OCI-LY7 (cell line): ENCODE results near the gene ELMO1. TPM values are rescaled to one million over a fixed set of nuclear protein-coding genes. Genes with fewer than 3 reads are reported as not detected.

Source experiments
- BruUV-seq: library from RNA; stranded (reverse); fragments of 400-500 nt; replicated peaks from 2 replicates; lab custom pipeline; 2021; lab: Mats Ljungman, UMichigan
- CTCF ChIA-PET: fragments of 300-600 bp; sonication (Branson Sonifier 250); formaldehyde crosslinking; loops from one replicate; lab custom pipeline; 2022; ENCODE audit warnings: antibody characterized with exemption; ENCODE audit not compliant: unreplicated experiment; lab: Charles Lee
- POLR2A ChIA-PET: fragments of 300-600 bp; sonication (Branson Sonifier 250); formaldehyde crosslinking; loops from one replicate; lab custom pipeline; 2022; ENCODE audit warnings: antibody characterized with exemption; lab: Charles Lee
- DNase-seq: peaks from one replicate; pipeline ENCODE4 v3.0.0-alpha.2; 2015; ENCODE audit warnings: low spot score
- H2AFZ ChIP-seq: fragments of 200-600 bp; sonication (generic), shearing (Covaris generic); 2 replicates; pipeline ENCODE4 v1.6.1; 2014; ENCODE audit warnings: mild to moderate bottlenecking, antibody characterized with exemption, low read length, moderate library complexity
- H3K27ac ChIP-seq: fragments of 200-600 bp; sonication (generic); 2 replicates; pipeline ENCODE4 v1.5.1; 2014; ENCODE audit warnings: mixed run types, low read depth, mild to moderate bottlenecking, moderate library complexity, low read length, inconsistent platforms; ENCODE audit not compliant: poor library complexity, severe bottlenecking
- H3K36me3 ChIP-seq: fragments of 200-600 bp; sonication (generic); 2 replicates; pipeline ENCODE4 v1.6.1; 2014; ENCODE audit warnings: mild to moderate bottlenecking, antibody characterized with exemption, low read length, moderate library complexity, mixed read lengths; ENCODE audit not compliant: insufficient read depth
- H3K4me1 ChIP-seq: fragments of 200-600 bp; sonication (generic); 2 replicates; pipeline ENCODE4 v1.5.1; 2014; ENCODE audit warnings: mild to moderate bottlenecking, low read length; ENCODE audit not compliant: insufficient read depth, poor library complexity, severe bottlenecking
- H3K4me2 ChIP-seq: fragments of 200-600 bp; sonication (generic); 2 replicates; pipeline ENCODE4 v1.6.1; 2014; ENCODE audit warnings: mild to moderate bottlenecking, low read length
- H3K4me3 ChIP-seq: fragments of 200-600 bp; sonication (generic); 2 replicates; pipeline ENCODE4 v1.5.1; 2014; ENCODE audit warnings: mild to moderate bottlenecking, low read depth, low read length; ENCODE audit not compliant: poor library complexity, severe bottlenecking
- H3K79me2 ChIP-seq: fragments of 200-600 bp; sonication (generic); 2 replicates; pipeline ENCODE4 v1.6.1; 2016; ENCODE audit warnings: low read depth, mild to moderate bottlenecking, low read length, moderate library complexity, mixed read lengths; ENCODE audit not compliant: insufficient read depth
- H3K9me2 ChIP-seq: fragments of 200-600 bp; sonication (generic); 2 replicates; pipeline ENCODE4 v1.6.1; 2016; ENCODE audit warnings: mild to moderate bottlenecking, low read length, mixed read lengths; ENCODE audit not compliant: insufficient read depth
- H3K9me3 ChIP-seq: fragments of 200-600 bp; sonication (generic); 2 replicates; pipeline ENCODE4 v1.6.1; 2014; ENCODE audit warnings: mild to moderate bottlenecking, mixed run types, low read length, mixed read lengths
- H4K20me1 ChIP-seq: fragments of 200-600 bp; sonication (generic); 2 replicates; pipeline ENCODE4 v1.6.1; 2014; ENCODE audit warnings: mild to moderate bottlenecking, antibody characterized with exemption, low read length, moderate library complexity, mixed read lengths; ENCODE audit not compliant: insufficient read depth
- EZH2phosphoT487 ChIP-seq: fragments of 200-600 bp; sonication (generic); IDR thresholded peaks from 2 replicates; pipeline ENCODE4 v1.6.1; 2018; ENCODE audit warnings: low read depth, borderline replicate concordance, mild to moderate bottlenecking, mixed run types, antibody characterized with exemption, low read length, moderate library complexity, mixed read lengths
- intact Hi-C: fragments of 100-400 bp; cut with micrococcal nuclease; formaldehyde crosslinking; loops from one replicate; pipeline ENCODE4 v1.10.0; 2022; ENCODE audit not compliant: unreplicated experiment
- total RNA-seq, 2 experiments: library from RNA; depleted of rRNA in 1 of 2; stranded (reverse); fragments of >200 nt in 1 of 2; shearing (Covaris generic) in 1 of 2; gene quantifications; 2 replicates each; pipeline ENCODE4 v1.2.3, GENCODE V29; 2014 to 2022
- TF ChIP-seq, protein P1 (sequence below): fragments of 200-600 bp; sonication (generic); conservative IDR thresholded peaks from 2 replicates; pipeline ENCODE4 v1.5.1; 2014; ENCODE audit warnings: mild to moderate bottlenecking, antibody characterized with exemption, low read length, moderate library complexity, mixed read lengths

ELMO1 gene
- total RNA-seq, 2 experiments from 2014 or later: 101 to 103 TPM

DNA sequence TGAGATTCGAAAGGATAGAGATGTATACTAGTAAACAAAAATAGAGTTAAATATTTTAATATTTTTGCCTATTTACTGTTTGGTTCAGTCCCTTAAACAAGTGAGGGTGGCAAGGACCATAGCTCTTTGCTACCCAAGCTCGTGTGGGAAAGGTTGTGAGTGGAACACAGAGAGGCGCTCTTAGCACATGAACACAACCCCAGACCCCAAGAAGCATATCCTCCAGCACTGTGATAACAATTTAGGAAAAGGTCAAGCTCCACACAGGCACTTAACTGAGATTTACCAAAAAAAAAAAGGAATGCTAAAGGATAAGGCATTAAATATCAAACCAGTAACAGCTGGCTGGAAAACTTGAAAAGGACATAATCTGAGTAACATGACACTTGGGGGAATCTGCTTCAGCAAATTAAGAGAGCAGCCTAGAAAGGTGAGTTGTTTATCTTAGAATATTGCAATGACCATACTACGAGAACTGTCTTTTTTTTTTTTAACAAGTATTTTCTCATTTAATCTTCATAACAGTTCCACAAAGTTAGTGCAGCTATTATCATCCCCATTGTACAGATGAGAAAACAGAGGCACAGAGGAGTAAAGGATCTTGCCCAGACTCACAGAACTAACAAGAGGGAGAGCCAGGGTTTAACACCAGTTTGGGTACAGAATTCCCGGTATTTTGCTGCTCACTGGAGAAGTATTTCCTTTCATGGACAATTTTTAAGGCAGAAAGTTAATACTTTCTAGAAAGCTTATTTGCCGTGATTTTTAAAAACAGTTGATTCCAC lies 420.9 kb downstream of the ELMO1 start:
- H3K4me2 ChIP-seq: no peak overlapping the region
- ChIA-PET CTCF (no interaction called here), POLR2A (interaction anchor here (0.6 kb wide), 1 partner anchor 35 kb away, joined by 3 read pairs; no protein-coding TSS in a partner anchor)
- no peaks in the 10 kb centered on the region for H3K79me2 ChIP-seq
- H2AFZ ChIP-seq: no peak overlapping the region
- H3K27ac ChIP-seq: no peak overlapping the region
- H4K20me1 ChIP-seq: no peaks in the 10 kb centered on the region
- H3K9me2 ChIP-seq: no peaks in the 10 kb centered on the region
- TF ChIP-seq, protein P1, sequence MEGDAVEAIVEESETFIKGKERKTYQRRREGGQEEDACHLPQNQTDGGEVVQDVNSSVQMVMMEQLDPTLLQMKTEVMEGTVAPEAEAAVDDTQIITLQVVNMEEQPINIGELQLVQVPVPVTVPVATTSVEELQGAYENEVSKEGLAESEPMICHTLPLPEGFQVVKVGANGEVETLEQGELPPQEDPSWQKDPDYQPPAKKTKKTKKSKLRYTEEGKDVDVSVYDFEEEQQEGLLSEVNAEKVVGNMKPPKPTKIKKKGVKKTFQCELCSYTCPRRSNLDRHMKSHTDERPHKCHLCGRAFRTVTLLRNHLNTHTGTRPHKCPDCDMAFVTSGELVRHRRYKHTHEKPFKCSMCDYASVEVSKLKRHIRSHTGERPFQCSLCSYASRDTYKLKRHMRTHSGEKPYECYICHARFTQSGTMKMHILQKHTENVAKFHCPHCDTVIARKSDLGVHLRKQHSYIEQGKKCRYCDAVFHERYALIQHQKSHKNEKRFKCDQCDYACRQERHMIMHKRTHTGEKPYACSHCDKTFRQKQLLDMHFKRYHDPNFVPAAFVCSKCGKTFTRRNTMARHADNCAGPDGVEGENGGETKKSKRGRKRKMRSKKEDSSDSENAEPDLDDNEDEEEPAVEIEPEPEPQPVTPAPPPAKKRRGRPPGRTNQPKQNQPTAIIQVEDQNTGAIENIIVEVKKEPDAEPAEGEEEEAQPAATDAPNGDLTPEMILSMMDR: no peak
- TF ChIP-seq EZH2phosphoT487: no peak
- DNase-seq: no peak
- no peaks in the 10 kb centered on the region for H3K9me3 ChIP-seq
- H3K4me1 ChIP-seq: no peaks in the 10 kb centered on the region
- H3K4me3 ChIP-seq: no peak overlapping the region
- intact Hi-C loops: no loop called here
- BruUV-seq: no TSS peak
- H3K36me3 ChIP-seq: peaks cover 12% of the 10 kb centered on the region; the same call in 1 of the 2 replicates

DNA sequence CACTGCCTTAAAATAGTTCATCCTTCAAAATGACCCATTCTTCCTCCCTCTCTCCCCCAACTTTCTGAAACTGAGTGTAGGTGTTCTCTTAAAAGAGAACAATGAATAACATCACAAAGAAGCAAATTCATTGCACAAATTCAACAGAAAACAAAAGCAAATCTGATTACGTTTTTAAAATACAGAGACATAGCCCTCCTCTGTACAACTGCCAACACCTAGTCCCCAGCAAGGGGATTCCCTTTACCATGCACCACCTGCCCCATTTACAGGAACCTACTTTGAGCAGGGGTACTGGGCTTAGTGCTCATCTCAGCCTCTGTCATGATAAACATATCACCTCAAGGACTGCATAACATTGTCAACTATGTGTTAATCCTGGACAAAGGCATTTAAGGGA lies 421.6 kb downstream of the ELMO1 start:
- intact Hi-C loops: no loop called here
- POLR2A ChIA-PET: interaction anchor here (0.8 kb wide), 1 partner anchor 8 kb away, joined by 3 read pairs; no protein-coding TSS in a partner anchor
- H3K9me2 ChIP-seq: no peaks in the 10 kb centered on the region

More for the DNA sequence above, 421.6 kb downstream of the ELMO1 start:
- H3K79me2 ChIP-seq: no peaks in the 10 kb centered on the region
- BruUV-seq: no TSS peak
- no peak overlapping the region for H3K4me2 ChIP-seq
- no peak for TF ChIP-seq EZH2phosphoT487
- TF ChIP-seq, protein P1: no peak
- DNase-seq: no peak
- H2AFZ ChIP-seq: no peak overlapping the region
- CTCF ChIA-PET: no interaction called here
- H3K9me3 ChIP-seq: no peaks in the 10 kb centered on the region
- no peak overlapping the region for H3K4me3 ChIP-seq
- H3K4me1 ChIP-seq: no peaks in the 10 kb centered on the region
- no peaks in the 10 kb centered on the region for H4K20me1 ChIP-seq
- H3K36me3 ChIP-seq: peaks cover 5% of the 10 kb centered on the region; the same call in 1 of the 2 replicates
- H3K27ac ChIP-seq: no peak overlapping the region
